ENCODE measurements around the gene AKAP7. TPM values are rescaled to one million over a fixed set of nuclear protein-coding genes. Genes with fewer than 3 reads are reported as not detected.

AKAP7 gene
- polyA plus RNA-seq, 1 donor, result 53.1 TPM

DNA sequence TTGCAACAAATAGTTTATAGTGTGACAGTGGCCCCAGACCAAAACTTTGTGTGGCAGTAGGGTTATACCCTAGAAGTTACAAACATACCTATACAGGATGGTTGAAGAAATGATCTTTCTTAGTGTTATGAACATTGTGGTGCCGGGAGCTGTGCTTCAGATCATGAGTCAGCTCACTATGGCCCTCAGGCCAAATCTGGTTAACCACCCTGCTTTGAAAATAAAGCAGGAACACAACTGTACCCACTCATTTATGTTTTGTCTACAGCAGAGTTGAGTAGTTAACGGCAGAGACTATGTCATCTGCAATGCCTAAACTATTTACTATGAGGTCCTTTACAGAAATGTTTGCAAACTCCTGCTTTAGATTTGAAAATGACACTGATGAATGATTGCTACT, 24.3 kb downstream of the AKAP7 start:
- peaks cover 4% of the 10 kb centered on the region for H3K4me1 ChIP-seq (ENCODE audit: control insufficient read depth, insufficient read depth, low read length)
- no peaks in the 10 kb centered on the region for H3K36me3 ChIP-seq (ENCODE audit: control insufficient read depth, insufficient read depth, low read length)
- H3K27me3 ChIP-seq (ENCODE audit: control insufficient read depth, insufficient read depth, low read length), result no peaks in the 10 kb centered on the region
- WGBS (ENCODE audit: insufficient coverage, low lambda C conversion rate), result no CpG with 5 or more reads among the region's 2 CpGs
- H3K4me3 ChIP-seq (ENCODE audit: low read length), result no peak overlapping the region
- H3K9me3 ChIP-seq (ENCODE audit: control insufficient read depth, low read depth, low read length), result no peaks in the 10 kb centered on the region
- DNase-seq, result no peak
- no peak overlapping the region for H3K27ac ChIP-seq (ENCODE audit: low read length)

DNA sequence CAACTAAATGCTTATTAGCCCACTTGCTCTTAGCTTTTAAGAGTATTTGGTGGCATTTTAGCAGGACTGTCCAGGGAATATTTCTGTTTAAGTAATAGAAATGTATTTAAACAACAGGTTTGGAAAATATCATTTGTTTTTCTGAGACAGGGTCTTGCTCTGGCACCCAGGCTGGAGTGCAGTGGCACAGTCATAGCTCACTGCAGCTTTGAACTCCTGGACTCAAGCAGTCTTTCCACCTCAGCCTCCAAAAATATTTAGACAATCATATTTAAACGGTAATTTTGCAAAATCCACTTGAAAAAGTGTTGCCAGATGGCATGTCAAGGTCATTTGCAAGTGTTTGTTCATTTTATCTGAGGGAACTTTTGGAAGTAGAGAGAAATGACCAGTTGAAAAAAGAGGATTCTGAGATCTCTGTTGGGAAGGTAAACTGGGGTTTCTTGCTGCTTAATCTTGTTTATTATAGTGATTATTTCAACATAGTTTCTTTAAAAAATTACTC, 25.0 kb downstream of the AKAP7 start:
- Histone ChIP-seq H3K27ac (ENCODE audit: low read length) (no peak overlapping the region), H3K4me3 (ENCODE audit: low read length) (no peak overlapping the region), H3K4me1 (ENCODE audit: control insufficient read depth, insufficient read depth, low read length) (peaks cover 4% of the 10 kb centered on the region), H3K9me3 (ENCODE audit: control insufficient read depth, low read depth, low read length) (no peaks in the 10 kb centered on the region), H3K27me3 (ENCODE audit: control insufficient read depth, insufficient read depth, low read length) (no peaks in the 10 kb centered on the region), H3K36me3 (ENCODE audit: control insufficient read depth, insufficient read depth, low read length) (no peaks in the 10 kb centered on the region)
- DNase-seq, result no peak
- WGBS (ENCODE audit: insufficient coverage, low lambda C conversion rate), result no CpG with 5 or more reads among the region's 1 CpG

DNA sequence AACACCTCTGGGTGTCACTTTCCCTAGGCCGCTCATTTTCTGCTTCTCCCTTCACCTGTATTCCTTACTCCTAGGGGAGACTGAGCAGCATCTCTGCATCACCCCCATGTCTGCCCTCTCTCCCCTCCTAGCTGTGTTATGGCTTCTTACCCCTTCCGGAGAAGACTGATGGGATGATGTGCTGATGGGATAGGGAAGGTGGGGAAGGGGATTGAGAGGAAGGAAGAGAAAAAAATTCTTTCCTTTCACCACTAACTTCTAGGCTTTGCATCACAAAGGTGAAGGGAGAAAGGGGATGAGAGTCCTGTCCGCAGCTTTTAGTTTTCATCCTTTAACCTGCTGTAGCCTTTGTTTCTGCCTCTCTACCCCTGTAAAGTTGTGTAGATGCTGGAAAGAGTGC, 26.7 kb downstream of the AKAP7 start:
- Histone ChIP-seq H3K4me3 (ENCODE audit: low read length) (no peak overlapping the region), H3K36me3 (ENCODE audit: control insufficient read depth, insufficient read depth, low read length) (no peaks in the 10 kb centered on the region), H3K4me1 (ENCODE audit: control insufficient read depth, insufficient read depth, low read length) (peaks cover 4% of the 10 kb centered on the region), H3K27ac (ENCODE audit: low read length) (no peak overlapping the region), H3K9me3 (ENCODE audit: control insufficient read depth, low read depth, low read length) (no peaks in the 10 kb centered on the region), H3K27me3 (ENCODE audit: control insufficient read depth, insufficient read depth, low read length) (no peaks in the 10 kb centered on the region)
- no CpG with 5 or more reads among the region's 3 CpGs for WGBS (ENCODE audit: insufficient coverage, low lambda C conversion rate)
- no peak for DNase-seq

DNA sequence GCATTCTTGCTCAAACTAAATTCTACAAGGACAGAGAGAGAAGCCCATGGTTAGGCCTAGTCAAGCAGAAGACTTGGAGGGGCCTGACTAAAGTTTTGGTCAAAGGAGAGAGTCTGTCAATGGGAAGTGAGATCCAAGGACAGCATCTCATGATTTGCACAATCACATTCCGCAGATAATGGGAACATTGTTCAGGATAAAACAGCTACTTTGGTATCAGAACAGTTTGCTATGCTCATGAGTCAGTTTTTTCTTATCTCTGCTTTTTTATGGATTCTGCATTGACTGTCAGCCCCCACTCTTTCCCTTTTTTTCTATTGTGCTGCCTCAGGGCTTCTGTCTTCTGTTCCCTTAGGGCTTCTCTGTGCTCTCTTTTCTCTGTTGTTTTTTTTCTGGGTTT, 28.6 kb downstream of the AKAP7 start:
- Histone ChIP-seq H3K27ac (ENCODE audit: low read length) (no peak overlapping the region), H3K9me3 (ENCODE audit: control insufficient read depth, low read depth, low read length) (no peaks in the 10 kb centered on the region), H3K36me3 (ENCODE audit: control insufficient read depth, insufficient read depth, low read length) (no peaks in the 10 kb centered on the region), H3K4me3 (ENCODE audit: low read length) (no peak overlapping the region), H3K27me3 (ENCODE audit: control insufficient read depth, insufficient read depth, low read length) (no peaks in the 10 kb centered on the region), H3K4me1 (ENCODE audit: control insufficient read depth, insufficient read depth, low read length) (peaks cover 4% of the 10 kb centered on the region)
- DNase-seq, result peak in 1 of 2 donors; percentile 39
- no CpG with 5 or more reads among the region's 1 CpG for whole genome bisulfite sequencing (ENCODE audit: insufficient coverage, low lambda C conversion rate)

DNA sequence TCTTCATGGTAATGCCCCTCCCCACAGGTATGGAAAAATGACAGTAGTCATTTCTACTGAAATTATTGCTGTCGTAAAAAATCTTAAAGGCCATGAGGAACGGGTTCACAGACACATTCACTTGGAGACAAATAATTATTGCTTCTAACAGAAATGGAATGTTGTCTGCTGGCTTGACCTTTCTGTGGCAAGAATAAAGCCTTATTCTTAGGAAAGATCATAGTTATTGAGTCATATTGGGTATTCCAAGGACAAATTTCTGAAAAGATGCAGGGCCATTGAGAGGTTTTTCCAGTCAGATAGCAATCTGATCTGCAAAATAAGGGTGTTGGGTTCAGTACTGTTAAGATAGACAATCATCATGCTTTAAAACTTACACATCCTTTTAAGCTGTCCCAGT, 29.2 kb downstream of the AKAP7 start:
- H3K4me1 ChIP-seq (ENCODE audit: control insufficient read depth, insufficient read depth, low read length), result peaks cover 4% of the 10 kb centered on the region
- H3K27ac ChIP-seq (ENCODE audit: low read length), result no peak overlapping the region
- H3K36me3 ChIP-seq (ENCODE audit: control insufficient read depth, insufficient read depth, low read length), result no peaks in the 10 kb centered on the region
- 10% methylated on average over 2 of the region's 2 CpGs for WGBS (ENCODE audit: insufficient coverage, low lambda C conversion rate)
- no peak overlapping the region for H3K4me3 ChIP-seq (ENCODE audit: low read length)
- no peaks in the 10 kb centered on the region for H3K27me3 ChIP-seq (ENCODE audit: control insufficient read depth, insufficient read depth, low read length)
- no peak for DNase-seq
- no peaks in the 10 kb centered on the region for H3K9me3 ChIP-seq (ENCODE audit: control insufficient read depth, low read depth, low read length)

DNA sequence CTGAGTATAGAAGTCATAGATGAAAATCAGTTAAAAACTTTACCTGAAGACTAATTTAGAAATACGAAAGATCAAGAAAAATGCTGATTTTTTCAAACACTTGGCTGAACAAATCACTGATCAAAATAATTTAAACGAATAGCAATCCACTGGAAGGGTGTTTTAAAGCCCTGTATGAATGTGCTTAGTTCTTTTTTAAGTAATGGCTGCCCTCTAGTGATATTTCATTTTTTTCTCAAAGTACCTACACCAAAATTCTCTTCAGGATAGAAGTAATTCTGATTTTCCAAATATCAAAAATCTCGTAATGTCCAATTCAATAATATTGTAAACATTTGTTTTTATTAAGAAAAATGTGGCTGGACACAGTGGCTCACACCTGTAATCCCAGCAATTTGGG, 32.5 kb downstream of the AKAP7 start:
- DNase-seq, result no peak
- H3K9me3 ChIP-seq (ENCODE audit: control insufficient read depth, low read depth, low read length), result no peaks in the 10 kb centered on the region
- H3K36me3 ChIP-seq (ENCODE audit: control insufficient read depth, insufficient read depth, low read length), result no peaks in the 10 kb centered on the region
- no peak overlapping the region for H3K27ac ChIP-seq (ENCODE audit: low read length)
- H3K4me1 ChIP-seq (ENCODE audit: control insufficient read depth, insufficient read depth, low read length), result peaks cover 4% of the 10 kb centered on the region
- 100% methylated on average over 1 of the region's 3 CpGs for WGBS (ENCODE audit: insufficient coverage, low lambda C conversion rate)
- H3K27me3 ChIP-seq (ENCODE audit: control insufficient read depth, insufficient read depth, low read length), result no peaks in the 10 kb centered on the region
- H3K4me3 ChIP-seq (ENCODE audit: low read length), result no peak overlapping the region

DNA sequence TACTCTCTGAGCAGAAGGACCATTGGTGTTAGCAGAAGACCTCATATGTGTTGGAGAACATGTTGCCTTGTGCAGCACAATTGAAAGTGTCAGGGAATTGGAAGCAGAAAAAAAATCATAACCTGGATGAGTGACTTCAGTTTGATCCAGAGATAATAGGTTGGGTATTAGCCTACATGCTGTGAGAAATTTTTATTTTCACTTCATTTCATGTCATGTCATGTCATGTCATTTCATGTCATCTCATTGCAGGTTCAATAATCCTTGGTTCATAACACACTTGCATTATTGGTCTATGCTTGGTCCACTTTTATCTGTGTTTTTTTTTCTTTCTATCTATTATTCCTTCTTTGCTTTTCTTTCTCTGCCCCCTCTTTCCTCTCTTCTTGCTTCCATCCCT, 34.3 kb downstream of the AKAP7 start:
- H3K27me3 ChIP-seq (ENCODE audit: control insufficient read depth, insufficient read depth, low read length), result no peaks in the 10 kb centered on the region
- no peak overlapping the region for H3K4me3 ChIP-seq (ENCODE audit: low read length)
- no peaks in the 10 kb centered on the region for H3K4me1 ChIP-seq (ENCODE audit: control insufficient read depth, insufficient read depth, low read length)
- DNase-seq, result no peak
- H3K27ac ChIP-seq (ENCODE audit: low read length), result no peak overlapping the region
- H3K9me3 ChIP-seq (ENCODE audit: control insufficient read depth, low read depth, low read length), result no peaks in the 10 kb centered on the region
- H3K36me3 ChIP-seq (ENCODE audit: control insufficient read depth, insufficient read depth, low read length), result no peaks in the 10 kb centered on the region

DNA sequence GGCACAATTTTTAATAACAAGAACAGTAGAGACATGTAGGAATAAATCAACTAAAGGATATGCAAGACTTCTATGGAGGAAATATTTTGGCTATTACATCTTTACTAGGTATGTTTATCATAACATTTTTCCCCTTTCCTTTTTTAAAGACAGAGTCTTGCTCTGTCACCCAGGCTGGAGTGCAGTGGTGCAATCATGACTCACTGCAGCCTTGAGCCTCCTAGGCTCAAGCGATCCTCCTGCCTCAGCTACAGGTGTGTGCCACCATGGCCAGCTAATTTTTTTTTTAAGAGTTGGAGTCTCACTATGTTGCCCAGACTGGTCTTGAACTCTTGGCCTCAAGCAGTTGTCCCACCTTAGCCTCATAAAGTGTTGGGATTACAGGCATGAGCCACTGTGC, 37.0 kb downstream of the AKAP7 start:
- Histone ChIP-seq H3K36me3 (ENCODE audit: control insufficient read depth, insufficient read depth, low read length) (peaks cover 3% of the 10 kb centered on the region), H3K9me3 (ENCODE audit: control insufficient read depth, low read depth, low read length) (no peaks in the 10 kb centered on the region), H3K4me3 (ENCODE audit: low read length) (no peak overlapping the region), H3K27ac (ENCODE audit: low read length) (no peak overlapping the region), H3K27me3 (ENCODE audit: control insufficient read depth, insufficient read depth, low read length) (no peaks in the 10 kb centered on the region), H3K4me1 (ENCODE audit: control insufficient read depth, insufficient read depth, low read length) (no peaks in the 10 kb centered on the region)
- DNase-seq, result no peak
- no CpG with 5 or more reads among the region's 1 CpG for WGBS (ENCODE audit: insufficient coverage, low lambda C conversion rate)

DNA sequence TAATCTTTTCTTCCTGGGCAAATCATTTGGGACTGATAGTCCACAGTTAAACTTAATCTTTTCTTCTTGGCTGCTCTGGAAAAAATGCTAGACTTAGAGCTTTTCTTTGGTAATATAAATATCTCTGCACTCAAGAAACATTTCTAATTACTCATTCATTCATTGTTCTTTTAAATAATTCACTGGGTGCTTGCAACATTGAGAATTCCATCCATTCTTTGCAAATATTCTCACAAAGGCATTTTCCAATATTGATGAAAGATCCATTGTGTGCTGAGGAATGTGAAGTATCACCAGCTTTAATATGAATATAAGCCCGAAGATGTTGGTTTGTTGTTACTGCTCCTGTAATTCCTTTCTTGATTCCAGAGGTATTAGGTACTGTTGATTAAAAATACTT, 38.4 kb downstream of the AKAP7 start:
- no CpG with 5 or more reads among the region's 1 CpG for WGBS (ENCODE audit: insufficient coverage, low lambda C conversion rate)
- peaks cover 5% of the 10 kb centered on the region for H3K36me3 ChIP-seq (ENCODE audit: control insufficient read depth, insufficient read depth, low read length)

DNA sequence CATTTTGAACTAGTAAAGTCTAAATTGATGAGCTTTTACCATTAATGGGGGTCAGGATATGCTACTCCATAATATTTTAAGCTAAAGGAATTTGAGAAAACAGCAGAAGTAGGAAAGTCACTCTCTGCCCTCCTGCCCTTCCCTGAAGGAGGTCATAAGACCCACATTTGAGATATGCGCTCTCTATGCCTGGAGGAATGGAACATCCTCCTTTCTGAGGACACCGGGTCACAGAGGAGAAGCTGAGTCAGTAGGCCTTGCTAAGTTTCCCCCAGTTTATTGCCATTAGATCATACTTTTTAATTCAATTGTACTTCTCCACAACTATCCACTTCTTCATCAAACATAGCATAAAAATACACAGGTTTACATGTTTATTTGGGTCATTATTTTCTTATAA, 40.3 kb downstream of the AKAP7 start:
- Histone ChIP-seq H3K27ac (ENCODE audit: low read length) (no peak overlapping the region), H3K27me3 (ENCODE audit: control insufficient read depth, insufficient read depth, low read length) (no peaks in the 10 kb centered on the region), H3K4me1 (ENCODE audit: control insufficient read depth, insufficient read depth, low read length) (no peaks in the 10 kb centered on the region), H3K9me3 (ENCODE audit: control insufficient read depth, low read depth, low read length) (no peaks in the 10 kb centered on the region), H3K36me3 (ENCODE audit: control insufficient read depth, insufficient read depth, low read length) (peaks cover 5% of the 10 kb centered on the region), H3K4me3 (ENCODE audit: low read length) (no peak overlapping the region)
- whole genome bisulfite sequencing (ENCODE audit: insufficient coverage, low lambda C conversion rate), result 100% methylated on average over 1 of the region's 2 CpGs
- no peak for DNase-seq

More for the DNA sequence above, 38.4 kb downstream of the AKAP7 start:
- Histone ChIP-seq H3K4me3 (ENCODE audit: low read length) (no peak overlapping the region), H3K27ac (ENCODE audit: low read length) (no peak overlapping the region), H3K4me1 (ENCODE audit: control insufficient read depth, insufficient read depth, low read length) (no peaks in the 10 kb centered on the region), H3K9me3 (ENCODE audit: control insufficient read depth, low read depth, low read length) (no peaks in the 10 kb centered on the region), H3K27me3 (ENCODE audit: control insufficient read depth, insufficient read depth, low read length) (no peaks in the 10 kb centered on the region)
- DNase-seq, result no peak

DNA sequence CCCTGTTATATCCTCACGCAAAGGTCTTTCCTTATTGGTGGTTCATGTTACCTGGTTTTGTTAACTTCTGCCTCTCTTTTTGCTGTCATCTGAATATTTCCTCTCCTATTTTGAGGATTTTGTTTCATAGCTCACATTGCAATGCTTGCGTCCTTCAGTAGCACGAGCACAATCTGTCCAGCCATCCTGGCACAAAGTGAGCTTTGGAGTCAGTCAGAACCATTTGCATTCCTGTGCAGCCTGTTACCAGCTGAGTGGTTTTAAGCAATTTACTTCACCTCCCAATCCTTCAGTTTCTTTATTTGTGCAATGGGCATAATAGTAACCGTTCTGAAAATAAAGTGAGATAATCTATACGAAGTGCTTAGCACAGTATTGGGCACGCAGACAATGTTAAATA, 42.7 kb downstream of the AKAP7 start:
- Histone ChIP-seq H3K27me3 (ENCODE audit: control insufficient read depth, insufficient read depth, low read length) (no peaks in the 10 kb centered on the region), H3K4me3 (ENCODE audit: low read length) (no peak overlapping the region), H3K27ac (ENCODE audit: low read length) (no peak overlapping the region), H3K36me3 (ENCODE audit: control insufficient read depth, insufficient read depth, low read length) (peaks cover 5% of the 10 kb centered on the region), H3K9me3 (ENCODE audit: control insufficient read depth, low read depth, low read length) (no peaks in the 10 kb centered on the region), H3K4me1 (ENCODE audit: control insufficient read depth, insufficient read depth, low read length) (no peaks in the 10 kb centered on the region)
- DNase-seq, result no peak
- 93% methylated on average over 3 of the region's 6 CpGs for WGBS (ENCODE audit: insufficient coverage, low lambda C conversion rate)

All from large intestine (tissue), 3 donors.